ENCODE data around the gene VAMP2. TPM values are rescaled to one million over a fixed set of nuclear protein-coding genes. Genes with fewer than 3 reads are reported as not detected.
A peak's percentile ranks its signal among the peaks of the same experiment; 100 is the strongest.
"Not testable (repeated sequence)": the region's sequence is repeated elsewhere in the genome, so short reads cannot be mapped to it uniquely, and the experiment has no call there.

VAMP2 gene
- polyA plus RNA-seq, 1 donor: 95.0 TPM

GRCh38 chr17:8176197-8176940, 13.6 kb upstream of the VAMP2 start, which contains the start of gene TMEM107:
TSS of gene TMEM107 (minus strand) at chr17:8176380. CDS start at chr17:8176286, 94 bp downstream.
- peak; percentile 88 to 90 for DNase-seq
- Histone ChIP-seq H3K36me3 (ENCODE audit: control insufficient read depth, insufficient read depth, low read length) (no peaks in the 10 kb centered on the region), H3K4me1 (ENCODE audit: control insufficient read depth, insufficient read depth, low read length) (peaks cover 26% of the 10 kb centered on the region), H3K27ac (ENCODE audit: low read length) (peak within 1 kb of the TSS; percentile 73), H3K4me3 (ENCODE audit: low read length) (peak within 1 kb of the TSS; percentile 80), H3K9me3 (ENCODE audit: control insufficient read depth, low read depth, low read length) (no peaks in the 10 kb centered on the region), H3K27me3 (ENCODE audit: control insufficient read depth, insufficient read depth, low read length) (no peaks in the 10 kb centered on the region)
- WGBS (ENCODE audit: insufficient coverage, low lambda C conversion rate): no CpG with 5 or more reads among the region's 56 CpGs

GRCh38 chr17:8175795-8176196, 13.0 kb upstream of the VAMP2 start:
- H3K36me3 ChIP-seq (ENCODE audit: control insufficient read depth, insufficient read depth, low read length): no peaks in the 10 kb centered on the region
- H3K27ac ChIP-seq (ENCODE audit: low read length): peak overlapping the region; percentile 73
- no CpG with 5 or more reads among the region's 11 CpGs for WGBS (ENCODE audit: insufficient coverage, low lambda C conversion rate)
- DNase-seq: no peak
- H3K9me3 ChIP-seq (ENCODE audit: control insufficient read depth, low read depth, low read length): no peaks in the 10 kb centered on the region
- H3K4me1 ChIP-seq (ENCODE audit: control insufficient read depth, insufficient read depth, low read length): peaks cover 26% of the 10 kb centered on the region
- peak overlapping the region; percentile 80 for H3K4me3 ChIP-seq (ENCODE audit: low read length)
- no peaks in the 10 kb centered on the region for H3K27me3 ChIP-seq (ENCODE audit: control insufficient read depth, insufficient read depth, low read length)

- Histone ChIP-seq H3K4me1 (ENCODE audit: control insufficient read depth, insufficient read depth, low read length) (peaks cover 26% of the 10 kb centered on the region), H3K9me3 (ENCODE audit: control insufficient read depth, low read depth, low read length) (no peaks in the 10 kb centered on the region), H3K27ac (ENCODE audit: low read length) (peak overlapping the region; percentile 79), H3K4me3 (ENCODE audit: low read length) (peak overlapping the region; percentile 35), H3K27me3 (ENCODE audit: control insufficient read depth, insufficient read depth, low read length) (no peaks in the 10 kb centered on the region), H3K36me3 (ENCODE audit: control insufficient read depth, insufficient read depth, low read length) (no peaks in the 10 kb centered on the region)
- 0% methylated on average over 1 of the region's 14 CpGs for WGBS (ENCODE audit: insufficient coverage, low lambda C conversion rate)
- DNase-seq: no peak
Observed at GRCh38 chr17:8173871-8174322, 11.1 kb upstream of the VAMP2 start.

GRCh38 chr17:8173056-8173870, 10.5 kb upstream of the VAMP2 start:
- H3K4me3 ChIP-seq (ENCODE audit: low read length): peak overlapping the region; percentile 35
- no peaks in the 10 kb centered on the region for H3K36me3 ChIP-seq (ENCODE audit: control insufficient read depth, insufficient read depth, low read length)

GRCh38 chr17:8170186-8170585, 7.4 kb upstream of the VAMP2 start:
- not testable (repeated sequence) for H3K4me1 ChIP-seq (ENCODE audit: control insufficient read depth, insufficient read depth, low read length); H3K9me3 ChIP-seq (ENCODE audit: control insufficient read depth, low read depth, low read length); H3K4me3 ChIP-seq (ENCODE audit: low read length); H3K36me3 ChIP-seq (ENCODE audit: control insufficient read depth, insufficient read depth, low read length); H3K27ac ChIP-seq (ENCODE audit: low read length); DNase-seq; H3K27me3 ChIP-seq (ENCODE audit: control insufficient read depth, insufficient read depth, low read length)
- WGBS (ENCODE audit: insufficient coverage, low lambda C conversion rate): 100% methylated on average over 2 of the region's 19 CpGs

More at GRCh38 chr17:8173056-8173870, 10.5 kb upstream of the VAMP2 start:
- Histone ChIP-seq H3K9me3 (ENCODE audit: control insufficient read depth, low read depth, low read length) (no peaks in the 10 kb centered on the region), H3K4me1 (ENCODE audit: control insufficient read depth, insufficient read depth, low read length) (peaks cover 26% of the 10 kb centered on the region), H3K27ac (ENCODE audit: low read length) (peak overlapping the region; percentile 79), H3K27me3 (ENCODE audit: control insufficient read depth, insufficient read depth, low read length) (no peaks in the 10 kb centered on the region)
- peak; percentile 96 for DNase-seq
- WGBS (ENCODE audit: insufficient coverage, low lambda C conversion rate): 0% methylated on average over 9 of the region's 23 CpGs

GRCh38 chr17:8167526-8167925, 4.8 kb upstream of the VAMP2 start:
- no peak for DNase-seq
- WGBS (ENCODE audit: insufficient coverage, low lambda C conversion rate): 100% methylated on average over 1 of the region's 3 CpGs
- no peaks in the 10 kb centered on the region for H3K27me3 ChIP-seq (ENCODE audit: control insufficient read depth, insufficient read depth, low read length)
- H3K27ac ChIP-seq (ENCODE audit: low read length): no peak overlapping the region
- peaks cover 18% of the 10 kb centered on the region for H3K4me1 ChIP-seq (ENCODE audit: control insufficient read depth, insufficient read depth, low read length)
- no peaks in the 10 kb centered on the region for H3K9me3 ChIP-seq (ENCODE audit: control insufficient read depth, low read depth, low read length)
- no peak overlapping the region for H3K4me3 ChIP-seq (ENCODE audit: low read length)
- H3K36me3 ChIP-seq (ENCODE audit: control insufficient read depth, insufficient read depth, low read length): no peaks in the 10 kb centered on the region

GRCh38 chr17:8166731-8167130, 4.0 kb upstream of the VAMP2 start:
- Histone ChIP-seq H3K9me3 (ENCODE audit: control insufficient read depth, low read depth, low read length) (no peaks in the 10 kb centered on the region), H3K27me3 (ENCODE audit: control insufficient read depth, insufficient read depth, low read length) (no peaks in the 10 kb centered on the region), H3K4me3 (ENCODE audit: low read length) (no peak overlapping the region), H3K36me3 (ENCODE audit: control insufficient read depth, insufficient read depth, low read length) (no peaks in the 10 kb centered on the region), H3K4me1 (ENCODE audit: control insufficient read depth, insufficient read depth, low read length) (peaks cover 22% of the 10 kb centered on the region), H3K27ac (ENCODE audit: low read length) (no peak overlapping the region)
- no CpG with 5 or more reads among the region's 6 CpGs for WGBS (ENCODE audit: insufficient coverage, low lambda C conversion rate)
- DNase-seq: no peak

GRCh38 chr17:8164815-8165131, 2.0 kb upstream of the VAMP2 start:
- DNase-seq: no peak
- H3K27me3 ChIP-seq (ENCODE audit: control insufficient read depth, insufficient read depth, low read length): no peaks in the 10 kb centered on the region
- H3K36me3 ChIP-seq (ENCODE audit: control insufficient read depth, insufficient read depth, low read length): peaks cover 14% of the 10 kb centered on the region
- H3K4me1 ChIP-seq (ENCODE audit: control insufficient read depth, insufficient read depth, low read length): peaks cover 33% of the 10 kb centered on the region
- peak overlapping the region; percentile 63 for H3K27ac ChIP-seq (ENCODE audit: low read length)
- H3K9me3 ChIP-seq (ENCODE audit: control insufficient read depth, low read depth, low read length): no peaks in the 10 kb centered on the region
- no peak overlapping the region for H3K4me3 ChIP-seq (ENCODE audit: low read length)
- no CpG with 5 or more reads among the region's 6 CpGs for WGBS (ENCODE audit: insufficient coverage, low lambda C conversion rate)

- no CpG with 5 or more reads among the region's 13 CpGs for WGBS (ENCODE audit: insufficient coverage, low lambda C conversion rate)
- Histone ChIP-seq H3K9me3 (ENCODE audit: control insufficient read depth, low read depth, low read length) (no peaks in the 10 kb centered on the region), H3K27ac (ENCODE audit: low read length) (peak overlapping the region; percentile 63), H3K4me3 (ENCODE audit: low read length) (no peak overlapping the region), H3K36me3 (ENCODE audit: control insufficient read depth, insufficient read depth, low read length) (peaks cover 20% of the 10 kb centered on the region), H3K4me1 (ENCODE audit: control insufficient read depth, insufficient read depth, low read length) (peaks cover 33% of the 10 kb centered on the region), H3K27me3 (ENCODE audit: control insufficient read depth, insufficient read depth, low read length) (no peaks in the 10 kb centered on the region)
- DNase-seq: peak; percentile 77 to 87
Observed at GRCh38 chr17:8163978-8164814, 1.4 kb upstream of the VAMP2 start.

All from large intestine (tissue), 3 donors.